Gastrocnemius medialis (tissue), 4 donors: ENCODE measurements around the gene SPDYE1.
"Not testable (repeated sequence)": the region's sequence is repeated elsewhere in the genome, so short reads cannot be mapped to it uniquely, and the experiment has no call there.

ENCODE experiments used
- POLR2A ChIP-seq, 2 donors: fragments of 450-650 bp; IDR thresholded peaks; one replicate each; pipeline ENCODE4 v1.6.1; 2017; ENCODE audit warnings: antibody characterized with exemption in 2 of 2, mild to moderate bottlenecking in 2 of 2, moderate library complexity in 2 of 2
- TF ChIP-seq, protein P1 (sequence below), 5 experiments: fragments of 450-650 bp in 3 of 5; fragments of 200-600 bp in 2 of 5; sonication (generic) in 2 of 5; IDR thresholded peaks in 4 of 5; conservative IDR thresholded peaks in 1 of 5; 1 replicate in 4 of 5; 2 replicates in 1 of 5; pipeline ENCODE4 v1.5.1; 2016 to 2019; ENCODE audit warnings: antibody characterized with exemption in 5 of 5, mild to moderate bottlenecking in 3 of 5, moderate library complexity in 3 of 5

DNA sequence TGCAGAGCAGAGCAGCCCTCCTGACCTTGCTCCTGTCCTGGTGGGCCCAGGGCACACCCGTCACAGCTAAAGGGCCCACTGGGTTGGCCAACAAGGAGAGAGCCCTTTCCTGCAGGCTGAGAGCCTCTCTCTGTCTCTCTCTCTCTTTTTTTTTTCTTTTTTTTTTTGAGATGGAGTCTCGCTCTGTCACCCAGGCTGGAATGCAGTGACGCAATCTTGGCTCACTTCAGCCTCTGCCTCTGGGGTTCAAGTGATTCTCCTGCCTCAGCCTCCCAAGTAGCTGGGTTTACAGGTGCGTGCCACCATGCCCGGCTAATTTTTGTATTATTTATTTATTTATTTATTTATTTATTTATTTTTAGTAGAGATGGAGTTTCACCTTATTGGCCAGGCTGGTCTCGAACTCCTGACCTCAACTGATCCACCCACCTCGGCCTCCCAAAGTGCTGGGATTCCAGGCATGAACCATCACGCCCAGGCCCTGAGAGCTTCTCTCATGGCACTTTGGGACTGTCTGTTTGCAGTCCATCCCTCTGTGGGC lies 23.6 kb upstream of the SPDYE1 start:
- not testable (repeated sequence) for TF ChIP-seq POLR2A (IDR thresholded peaks at IDR 0.05)
- TF ChIP-seq, protein P1, sequence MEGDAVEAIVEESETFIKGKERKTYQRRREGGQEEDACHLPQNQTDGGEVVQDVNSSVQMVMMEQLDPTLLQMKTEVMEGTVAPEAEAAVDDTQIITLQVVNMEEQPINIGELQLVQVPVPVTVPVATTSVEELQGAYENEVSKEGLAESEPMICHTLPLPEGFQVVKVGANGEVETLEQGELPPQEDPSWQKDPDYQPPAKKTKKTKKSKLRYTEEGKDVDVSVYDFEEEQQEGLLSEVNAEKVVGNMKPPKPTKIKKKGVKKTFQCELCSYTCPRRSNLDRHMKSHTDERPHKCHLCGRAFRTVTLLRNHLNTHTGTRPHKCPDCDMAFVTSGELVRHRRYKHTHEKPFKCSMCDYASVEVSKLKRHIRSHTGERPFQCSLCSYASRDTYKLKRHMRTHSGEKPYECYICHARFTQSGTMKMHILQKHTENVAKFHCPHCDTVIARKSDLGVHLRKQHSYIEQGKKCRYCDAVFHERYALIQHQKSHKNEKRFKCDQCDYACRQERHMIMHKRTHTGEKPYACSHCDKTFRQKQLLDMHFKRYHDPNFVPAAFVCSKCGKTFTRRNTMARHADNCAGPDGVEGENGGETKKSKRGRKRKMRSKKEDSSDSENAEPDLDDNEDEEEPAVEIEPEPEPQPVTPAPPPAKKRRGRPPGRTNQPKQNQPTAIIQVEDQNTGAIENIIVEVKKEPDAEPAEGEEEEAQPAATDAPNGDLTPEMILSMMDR (IDR thresholded peaks at IDR 0.05 in 4 of 5, conservative IDR thresholded peaks at IDR 0.05 in 1 of 5): not testable (repeated sequence)
